Heart right ventricle (tissue), 16 donors: ENCODE measurements around the gene GOSR2. TPM values are rescaled to one million over a fixed set of nuclear protein-coding genes. Genes with fewer than 3 reads are reported as not detected.

ENCODE experiments used
- ATAC-seq, 8 donors: fragments of 200-7000 bp; cut with Tn5 transposase; one replicate each; pipeline ENCODE4 v1.9.1; 2020; ENCODE audit warnings: mild to moderate bottlenecking in 8 of 8, moderate library complexity in 8 of 8, moderate number of reproducible peaks in 1 of 8
- DNase-seq, 2 donors: peaks; one replicate each; pipeline ENCODE4 v3.0.0-alpha.2; 2020
- H3K27ac ChIP-seq, 10 donors: fragments of 200-600 bp; sonication (generic) in 2 of 10; one replicate each; pipeline versions ENCODE4 v1.5.0 to v1.8.0; 2020 to 2022; ENCODE audit warnings: mild to moderate bottlenecking in 3 of 10
- H3K27me3 ChIP-seq, 7 donors: fragments of 200-600 bp; one replicate each; pipeline ENCODE4 v1.8.0; 2021 to 2022; ENCODE audit warnings: mild to moderate bottlenecking in 2 of 7
- H3K36me3 ChIP-seq, 9 donors: fragments of 200-600 bp; sonication (generic) in 1 of 9; one replicate each; pipeline versions ENCODE4 v1.5.0 to v1.8.0; 2020 to 2022; ENCODE audit warnings: mild to moderate bottlenecking in 2 of 9
- H3K4me1 ChIP-seq, 9 donors: fragments of 200-600 bp; sonication (generic) in 1 of 9; one replicate each; pipeline versions ENCODE4 v1.5.0 to v1.8.0; 2020 to 2022; ENCODE audit warnings: mild to moderate bottlenecking in 4 of 9
- H3K4me3 ChIP-seq, 10 donors: fragments of 200-600 bp; sonication (generic) in 2 of 10; one replicate each; pipeline versions ENCODE4 v1.5.0 to v1.8.0; 2020 to 2022; ENCODE audit warnings: mild to moderate bottlenecking in 7 of 10, moderate library complexity in 2 of 10
- H3K9me3 ChIP-seq, 11 donors: fragments of 200-600 bp in 10 of 11; sonication (generic) in 2 of 11; one replicate each; pipeline versions ENCODE4 v1.5.0 to v1.8.0; 2013 to 2022; ENCODE audit warnings: mild to moderate bottlenecking in 2 of 11, control low read depth in 1 of 11, moderate library complexity in 1 of 11
- CTCF ChIP-seq, 9 donors: fragments of 200-600 bp; sonication (generic) in 2 of 9; IDR thresholded peaks; one replicate each; pipeline versions ENCODE4 v1.5.0 to v1.8.0; 2021 to 2022; ENCODE audit warnings: antibody characterized with exemption in 9 of 9, mild to moderate bottlenecking in 5 of 9, moderate library complexity in 1 of 9
- WGBS, 2 donors: extraction: QIAGEN DNeasy Blood & Tissue Kit; methylation state at CpG; one replicate each; pipeline ENCODE4 v1.1.7; 2013; ENCODE audit warnings: inconsistent platforms in 1 of 2; 5-methylcytosine and 5-hydroxymethylcytosine counted together
- intact Hi-C, 10 donors: fragments of 100-400 bp; cut with DNase I; formaldehyde crosslinking; loops; one replicate each; pipeline versions ENCODE4 v1.11.1 to v1.14.2; 2022
- polyA plus RNA-seq, 2 donors: library from polyadenylated mRNA; stranded (reverse); fragments of 200-250 nt; gene quantifications; one replicate each; pipeline ENCODE4 v1.2.3, GENCODE V29; 2013
- total RNA-seq, 10 donors: library from RNA; stranded (reverse); fragmentation: NEBNext Ultra II Directional in 3 of 10; extraction: Animal tissue kit (Norgen Biotek cat#: 25700) in 3 of 10; gene quantifications; one replicate each; pipeline versions ENCODE4 v1.2.1 to v1.2.4, GENCODE V29; 2021 to 2023
- donor health status: Arrhythmogenic right ventricular cardiomyopathy.
- donor health status: ischemic (EF 13 %, LVEDD 7.1; RV severe dilation, severe dysfunction).
- donor health status: healthy with polysubstance abuse.
- donor health status: DM: no; HTN: yes; CAD: no.
- donor health status: DM: no; HTN: no; CAD: no.
- donor health status: ischemic (EF 25% LVEDD 6.9; RV normal size, moderate dysfunction).
- donor health status: ischemic (EF 25% LVEDD 5.7; RV mildly dilated, moderate dysfunction).
- donor health status: healthy.
- donor health status: DM: yes; HTN: yes; CAD: no.
- donor health status: Ischemic cardiomyopathy.
- donor health status: ischemic (EF 35%, LVEDD 5.7; RV mildly dilated, moderate dysfunction).
- donor health status: nonischemic (EF 11% LVEDD 7.7; RV severe dilation, severe dysfunction).
- donor health status: DM: yes; HTN: yes; CAD: no.
- donor health status: PGD.
- donor health status: ischemic (EF 29% LVEDD 5.4; RV normal size, mild dysfunction).
- donor health status: nonischemic (EF 23%, LVEDD 6.1; RV moderate dilation, normal function).

The GOSR2 gene
- total and polyA plus RNA-seq, 12 donors: 20.3 to 47.3 (median 40.0) TPM

- Histone ChIP-seq H3K4me1 (peaks cover 9 to 67% (median 44%) of the 10 kb centered on the region in 9 donors), H3K27me3 (no peaks in the 10 kb centered on the region), H3K36me3 (peaks cover 0 to 17% (median 7%) of the 10 kb centered on the region in 9 donors), H3K27ac (no peak overlapping the region), H3K4me3 (no peak overlapping the region), H3K9me3 (no peaks in the 10 kb centered on the region)
- TF ChIP-seq CTCF (IDR thresholded peaks at IDR 0.05): no peak
- WGBS, 2 donors: 78 to 80% methylated on average over 5 of the region's 5 CpGs
- ATAC-seq (no peak), DNase-seq (no peak)
- intact Hi-C loops: no loop called here
Measured at GRCh38 chr17:46925185-46925868, 2.4 kb downstream of the GOSR2 start.

GRCh38 chr17:46928467-46929261, 5.7 kb downstream of the GOSR2 start:
- intact Hi-C loops: no loop called here
- no peak for TF ChIP-seq CTCF (IDR thresholded peaks at IDR 0.05)
- peak overlapping the region in 1 of 10 donors; percentile 5 for H3K27ac ChIP-seq
- peaks cover 0 to 50% (median 38%) of the 10 kb centered on the region in 9 donors for H3K36me3 ChIP-seq
- 67 to 76% methylated on average over 10 of the region's 10 CpGs for WGBS, 2 donors
- H3K4me1 ChIP-seq: peaks cover 9 to 60% (median 43%) of the 10 kb centered on the region in 9 donors
- peak in 1 of 8 donors; percentile 24 for ATAC-seq
- no peak for DNase-seq
- no peaks in the 10 kb centered on the region for H3K9me3 ChIP-seq
- no peak overlapping the region for H3K4me3 ChIP-seq
- no peaks in the 10 kb centered on the region for H3K27me3 ChIP-seq

DNA sequence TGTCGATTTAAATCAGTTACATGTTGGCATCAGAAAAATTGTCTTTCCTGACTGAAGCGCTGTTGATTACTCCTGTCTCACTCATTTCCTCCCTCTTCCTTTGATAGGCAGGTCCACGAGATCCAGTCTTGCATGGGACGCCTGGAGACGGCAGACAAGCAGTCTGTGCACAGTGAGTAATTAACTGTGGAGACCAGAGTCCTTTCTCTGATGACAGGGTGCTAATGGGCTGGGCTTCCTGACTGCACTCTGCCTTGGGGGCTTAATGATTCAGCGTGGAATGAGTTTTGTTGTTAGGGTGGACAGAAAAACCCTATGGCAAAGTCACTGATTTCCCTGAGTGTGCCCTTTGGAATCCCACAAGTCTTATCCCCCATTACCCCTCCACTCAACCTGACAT, 6.5 kb downstream of the GOSR2 start:
- Histone ChIP-seq H3K27me3 (no peaks in the 10 kb centered on the region), H3K4me3 (no peak overlapping the region), H3K36me3 (peaks cover 0 to 58% (median 45%) of the 10 kb centered on the region in 9 donors), H3K4me1 (peaks cover 6 to 52% (median 35%) of the 10 kb centered on the region in 9 donors), H3K27ac (no peak overlapping the region), H3K9me3 (no peaks in the 10 kb centered on the region)
- no peak for TF ChIP-seq CTCF (IDR thresholded peaks at IDR 0.05)
- ATAC-seq: peak in 3 of 8 donors; percentile 42 to 68 (median 65)
- no peak for DNase-seq
- intact Hi-C loops: no loop called here
- 60 to 63% methylated on average over 6 of the region's 6 CpGs for WGBS, 2 donors

DNA sequence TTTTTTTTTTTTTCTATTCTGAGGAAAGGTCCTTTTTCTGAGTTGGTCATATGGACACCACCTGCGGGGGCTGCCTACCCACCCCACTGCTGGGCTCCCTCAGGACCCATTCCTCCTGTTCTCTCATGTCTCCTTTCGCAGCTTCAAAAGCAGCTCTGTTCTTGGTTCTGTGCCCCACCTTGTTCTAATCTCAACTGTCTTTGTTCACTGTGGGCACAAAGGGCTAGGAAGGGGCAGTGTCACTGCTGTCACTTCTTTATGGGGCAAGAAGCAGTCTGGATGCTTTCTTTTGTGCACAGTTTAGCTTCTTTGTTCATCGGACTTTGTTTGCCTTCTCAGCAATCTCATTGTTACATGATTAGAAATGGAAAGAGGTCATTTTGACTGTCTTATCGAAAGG, 7.1 kb downstream of the GOSR2 start:
- 91 to 92% methylated on average over 4 of the region's 4 CpGs for WGBS, 2 donors
- TF ChIP-seq CTCF (IDR thresholded peaks at IDR 0.05): no peak
- no peak overlapping the region for H3K4me3 ChIP-seq
- no peaks in the 10 kb centered on the region for H3K9me3 ChIP-seq
- peaks cover 3 to 46% (median 30%) of the 10 kb centered on the region in 9 donors for H3K4me1 ChIP-seq
- no peak for DNase-seq
- no peak for ATAC-seq
- H3K36me3 ChIP-seq: peaks cover 0 to 64% (median 52%) of the 10 kb centered on the region in 9 donors
- intact Hi-C loops: loop anchor here in 1 of 10 donors (5.0 kb wide), 1 partner anchor 83 kb away; no protein-coding TSS in a partner anchor
- H3K27me3 ChIP-seq: no peaks in the 10 kb centered on the region
- no peak overlapping the region for H3K27ac ChIP-seq
